Type B pancreatic cell (in vitro differentiated cells): ENCODE results near the gene CLMN. TPM values are rescaled to one million over a fixed set of nuclear protein-coding genes. Genes with fewer than 3 reads are reported as not detected.

ENCODE experiments used
- DNase-seq: peaks from one replicate; pipeline ENCODE4 v3.0.0; 2021; ENCODE audit warnings: mixed read lengths; ENCODE audit not compliant: unreplicated experiment; ENCODE audit errors: extremely low spot score
- H3K27ac Mint-ChIP-seq: 2 replicates; pipeline ENCODE4 v1.8.0; 2021; ENCODE audit warnings: mild to moderate bottlenecking, mixed read lengths
- H3K27me3 Mint-ChIP-seq: 2 replicates; pipeline ENCODE4 v1.8.0; 2021; ENCODE audit warnings: mixed read lengths
- H3K36me3 Mint-ChIP-seq: 2 replicates; pipeline ENCODE4 v1.8.0; 2021; ENCODE audit warnings: mixed read lengths
- H3K4me1 Mint-ChIP-seq: one replicate; pipeline ENCODE4 v1.8.0; 2021; ENCODE audit warnings: mixed read lengths; ENCODE audit not compliant: unreplicated experiment
- H3K4me3 Mint-ChIP-seq: 2 replicates; pipeline ENCODE4 v1.8.0; 2021; ENCODE audit warnings: mild to moderate bottlenecking, mixed read lengths
- H3K9me3 Mint-ChIP-seq: 2 replicates; pipeline ENCODE4 v1.8.0; 2021; ENCODE audit warnings: mixed read lengths
- CTCF ChIP-seq: fragments of 200-600 bp; sonication (generic); conservative IDR thresholded peaks from 2 replicates; pipeline ENCODE4 v1.5.0; 2021; ENCODE audit warnings: antibody characterized with exemption, mild to moderate bottlenecking
- total RNA-seq: library from RNA; stranded (reverse); gene quantifications from 2 replicates; pipeline ENCODE4 v1.2.1, GENCODE V29; 2021; ENCODE audit warnings: low replicate concordance

Gene CLMN
- total RNA-seq, 1 donor from 2014 or later, result 23.0 TPM

GRCh38 chr14:95281560-95282176, 38.0 kb downstream of the CLMN start:
- TF ChIP-seq CTCF, result no peak
- Mint-ChIP-seq H3K9me3 (peaks cover 10% of the 10 kb centered on the region), H3K27me3 (no peaks in the 10 kb centered on the region), H3K4me1 (peaks cover 17% of the 10 kb centered on the region), H3K27ac (no peak overlapping the region), H3K4me3 (no peak overlapping the region), H3K36me3 (peaks cover 5% of the 10 kb centered on the region)
- DNase-seq, result no peak

- H3K4me1 Mint-ChIP-seq, result peaks cover 14% of the 10 kb centered on the region
- TF ChIP-seq CTCF, result no peak
- H3K27me3 Mint-ChIP-seq, result no peaks in the 10 kb centered on the region
Observed at GRCh38 chr14:95275494-95275893, 44.2 kb downstream of the CLMN start.

GRCh38 chr14:95274874-95275273, 44.8 kb downstream of the CLMN start:
- no peak for DNase-seq

More at GRCh38 chr14:95275494-95275893, 44.2 kb downstream of the CLMN start:
- Mint-ChIP-seq H3K4me3 (no peak overlapping the region), H3K27ac (no peak overlapping the region), H3K36me3 (peaks cover 5% of the 10 kb centered on the region), H3K9me3 (peaks cover 8% of the 10 kb centered on the region)
- no peak for DNase-seq

GRCh38 chr14:95274279-95274678, 45.4 kb downstream of the CLMN start:
- Mint-ChIP-seq H3K4me3 (no peak overlapping the region), H3K36me3 (peaks cover 5% of the 10 kb centered on the region), H3K27ac (no peak overlapping the region), H3K27me3 (no peaks in the 10 kb centered on the region), H3K9me3 (peaks cover 8% of the 10 kb centered on the region), H3K4me1 (peaks cover 14% of the 10 kb centered on the region)
- no peak for DNase-seq
- no peak for TF ChIP-seq CTCF

More at GRCh38 chr14:95274874-95275273, 44.8 kb downstream of the CLMN start:
- Mint-ChIP-seq H3K27me3 (no peaks in the 10 kb centered on the region), H3K4me3 (no peak overlapping the region), H3K36me3 (peaks cover 5% of the 10 kb centered on the region), H3K4me1 (peaks cover 14% of the 10 kb centered on the region), H3K27ac (no peak overlapping the region), H3K9me3 (peaks cover 8% of the 10 kb centered on the region)
- no peak for TF ChIP-seq CTCF

GRCh38 chr14:95273001-95273978, 46.4 kb downstream of the CLMN start:
- Mint-ChIP-seq H3K36me3 (peaks cover 5% of the 10 kb centered on the region), H3K4me1 (peaks cover 14% of the 10 kb centered on the region), H3K4me3 (no peak overlapping the region), H3K27ac (peak overlapping the region; percentile 68), H3K27me3 (no peaks in the 10 kb centered on the region), H3K9me3 (peaks cover 6% of the 10 kb centered on the region)
- no peak for TF ChIP-seq CTCF
- peak; percentile 55 for DNase-seq
